Brain pericyte (primary cell): Measurements from ENCODE around the gene GNAO1.

ENCODE experiments used
- DNase-seq: peaks from one replicate; pipeline ENCODE4 v3.0.0-alpha.2; 2012; ENCODE audit warnings: low read depth, low spot score

GNAO1 gene

DNA sequence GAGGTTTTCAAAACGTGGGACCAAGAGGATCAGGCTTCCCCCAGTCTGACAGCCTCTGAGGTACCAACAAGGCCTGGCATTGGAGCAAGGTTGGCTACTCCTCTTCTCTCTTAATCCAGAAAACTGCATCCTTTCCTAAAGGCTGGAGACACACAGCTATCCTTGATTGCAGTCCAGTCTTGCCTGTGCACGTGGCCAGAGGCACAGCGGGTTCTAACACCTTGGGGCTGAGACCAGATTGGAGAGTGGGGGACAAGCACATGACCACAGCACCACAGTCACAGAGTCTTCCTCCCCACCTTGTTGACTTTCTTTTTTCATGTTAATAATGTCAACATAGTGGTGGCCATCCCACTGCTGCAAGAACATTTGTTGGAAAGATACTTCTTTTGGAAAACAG lies 46.9 kb downstream of the GNAO1 start:
- DNase-seq, result no peak

DNA sequence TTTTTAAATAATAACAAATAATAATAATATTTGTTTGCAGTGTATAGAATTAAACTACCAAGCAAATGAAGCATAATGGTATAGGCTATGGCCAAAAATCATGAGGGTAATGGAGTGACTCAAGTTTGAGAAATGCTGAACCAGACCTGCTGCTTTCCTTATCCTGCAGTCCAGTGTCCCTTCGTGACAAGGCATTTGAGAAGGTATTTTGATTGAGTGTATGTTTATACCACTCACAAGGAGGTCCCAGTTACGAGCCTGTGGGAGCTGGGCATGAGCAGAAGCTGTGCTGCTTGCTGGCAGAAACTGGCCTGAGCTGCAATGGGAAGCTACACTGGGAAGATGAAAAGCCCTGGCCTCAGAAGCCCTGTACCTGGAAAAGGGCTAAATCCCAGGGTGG lies 50.3 kb downstream of the GNAO1 start:
- no peak for DNase-seq

DNA sequence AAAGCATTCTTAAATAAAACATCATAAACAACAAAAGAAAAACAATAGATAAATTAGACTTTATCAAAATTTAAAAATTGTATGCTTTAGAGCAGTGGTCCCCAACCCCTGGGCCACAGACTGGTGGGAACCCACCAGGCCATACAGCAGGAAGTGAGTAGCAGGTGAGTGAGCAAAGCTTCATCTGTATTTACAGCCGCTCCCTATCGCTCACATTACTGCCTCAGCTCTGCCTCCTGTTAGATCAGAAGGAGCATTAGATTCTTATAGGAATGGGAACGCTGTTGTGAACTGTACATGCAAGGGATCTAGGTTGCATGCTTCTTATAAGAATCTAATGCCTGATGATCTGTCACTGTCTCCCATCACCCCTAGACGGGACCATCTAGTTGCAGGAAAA lies 51.5 kb downstream of the GNAO1 start:
- DNase-seq, result no peak

DNA sequence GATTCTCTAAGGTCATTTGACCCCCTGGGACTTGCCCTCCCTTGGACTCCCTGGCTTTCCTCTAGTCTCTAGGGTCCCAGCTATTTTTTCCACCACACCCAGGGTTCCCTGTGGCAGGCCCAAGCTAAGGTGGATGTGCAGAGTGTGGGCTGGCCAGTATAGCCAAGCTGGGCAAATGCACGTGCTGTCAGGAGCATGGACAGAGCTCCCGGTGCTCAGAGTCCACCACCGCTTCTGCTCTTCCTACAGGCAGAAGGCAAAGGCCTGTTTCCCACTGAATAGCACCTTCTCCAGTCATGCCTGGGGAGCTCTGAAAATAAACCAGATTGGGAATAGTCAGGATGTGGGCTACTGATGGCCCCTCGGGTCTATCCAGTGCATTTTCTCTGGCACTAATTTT lies 53.3 kb downstream of the GNAO1 start:
- DNase-seq, result no peak

DNA sequence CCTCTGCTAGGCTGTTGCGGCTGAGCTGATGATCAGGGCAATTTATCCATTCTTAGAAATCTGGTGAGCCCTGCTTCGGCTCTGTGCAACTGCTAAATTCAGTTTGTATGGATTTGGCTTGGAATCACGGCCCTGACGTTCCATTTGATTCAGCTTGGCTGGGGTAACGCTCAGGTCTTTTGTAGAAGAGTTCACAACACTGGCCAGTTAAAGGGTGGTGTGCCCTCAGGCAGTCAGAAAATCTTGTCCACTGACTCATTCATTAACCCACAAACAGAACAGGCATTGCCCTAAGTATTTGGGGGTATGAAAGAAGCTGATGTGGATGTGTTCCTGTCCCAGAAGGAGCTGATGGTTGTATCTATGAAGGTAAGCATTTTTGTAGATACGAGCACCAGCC lies 53.9 kb downstream of the GNAO1 start:
- no peak for DNase-seq

DNA sequence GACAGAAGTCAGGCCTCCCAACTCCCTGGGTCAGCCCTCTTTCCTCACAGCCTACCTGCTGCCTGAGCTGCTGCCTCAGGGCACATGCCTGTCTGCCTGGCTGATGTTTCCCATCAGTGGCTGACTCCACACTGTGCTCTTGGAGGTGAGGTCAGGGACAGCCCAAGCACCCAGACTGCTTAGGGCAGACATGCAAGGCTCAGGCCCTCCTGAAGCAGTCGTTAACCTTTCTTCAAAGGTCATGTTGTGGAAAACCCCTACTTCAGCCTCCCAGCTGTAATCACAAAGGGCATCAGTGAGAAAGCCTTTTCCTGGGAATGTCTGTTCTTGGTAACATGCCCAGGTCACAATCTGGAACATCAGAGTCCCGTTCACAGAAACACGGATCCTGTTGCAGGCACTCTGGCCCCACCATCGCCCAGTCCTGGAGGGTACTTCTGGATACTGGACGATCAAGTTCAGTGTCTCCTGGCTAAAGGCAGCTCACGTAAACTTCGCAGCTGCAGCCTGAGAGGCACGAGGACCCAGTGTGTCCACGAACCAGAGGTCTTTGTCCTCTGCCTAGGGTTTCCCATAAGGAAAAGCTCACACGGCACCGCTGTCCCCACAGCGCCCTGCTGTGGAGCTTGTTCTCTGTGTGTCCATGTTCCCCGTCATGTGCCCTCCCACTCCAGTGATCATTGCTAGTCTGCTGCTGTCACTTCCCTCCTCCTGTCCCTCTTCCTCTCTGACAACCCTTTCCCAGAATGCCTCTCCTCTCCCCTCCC lies 54.9 kb downstream of the GNAO1 start:
- DNase-seq, result peak; percentile 59

DNA sequence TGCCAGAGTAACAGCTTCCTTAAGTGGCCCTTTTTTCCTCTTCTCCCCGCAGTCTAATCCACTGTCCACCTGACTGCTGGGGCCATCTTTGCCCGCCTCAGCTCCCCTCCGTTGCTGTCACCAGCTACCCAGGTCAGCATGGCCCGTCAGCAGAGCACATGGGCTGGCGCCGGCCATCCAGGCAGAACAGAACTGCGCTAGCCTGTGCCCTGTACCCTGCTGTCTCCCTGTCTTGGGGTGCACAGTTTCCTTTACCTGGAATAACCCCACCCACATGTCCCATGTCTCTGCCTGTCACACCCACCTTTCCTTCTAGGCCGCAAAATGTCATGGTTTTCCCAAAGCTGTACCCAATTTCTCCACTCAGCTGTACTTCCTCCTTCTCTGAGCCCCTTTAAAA lies 55.7 kb downstream of the GNAO1 start:
- DNase-seq, result no peak

DNA sequence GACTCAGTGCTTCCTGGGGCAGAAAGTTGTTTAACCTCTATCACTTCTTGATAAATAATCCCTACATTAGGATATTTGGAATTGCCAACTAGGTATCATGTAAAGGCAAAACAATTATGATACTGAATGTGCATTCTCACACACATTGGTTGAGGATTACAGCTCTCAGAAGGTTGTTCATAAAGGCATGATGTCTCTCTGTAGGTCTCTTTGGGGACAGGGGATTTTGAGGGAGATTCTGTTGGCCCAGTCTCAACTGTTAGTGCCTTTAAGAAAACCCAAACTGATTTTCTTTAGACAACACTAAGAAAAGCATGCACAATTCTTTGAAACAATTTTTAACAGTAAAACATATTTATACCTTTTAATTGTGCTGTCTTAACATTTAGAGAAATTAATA lies 56.5 kb downstream of the GNAO1 start:
- DNase-seq, result no peak

DNA sequence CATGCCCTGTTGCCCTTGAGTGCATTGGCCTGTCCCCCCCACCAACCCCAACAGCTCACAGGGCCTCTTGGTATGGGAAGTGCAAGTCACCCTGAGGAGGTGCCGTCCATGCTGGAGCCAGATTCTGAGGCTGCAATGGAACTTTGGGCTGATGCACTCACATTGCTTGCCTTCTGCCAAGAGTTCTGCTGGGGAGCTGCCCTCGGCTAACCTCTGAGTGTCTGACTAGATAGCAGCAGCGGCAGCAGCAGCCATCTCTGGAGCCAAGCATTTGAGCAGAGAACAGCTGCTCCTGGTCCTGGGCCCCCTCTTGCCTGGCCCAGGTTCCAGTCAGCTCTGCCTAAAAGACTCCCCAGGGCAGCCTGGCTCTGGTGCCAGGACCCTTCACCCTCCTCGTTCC lies 61.5 kb downstream of the GNAO1 start:
- no peak for DNase-seq

DNA sequence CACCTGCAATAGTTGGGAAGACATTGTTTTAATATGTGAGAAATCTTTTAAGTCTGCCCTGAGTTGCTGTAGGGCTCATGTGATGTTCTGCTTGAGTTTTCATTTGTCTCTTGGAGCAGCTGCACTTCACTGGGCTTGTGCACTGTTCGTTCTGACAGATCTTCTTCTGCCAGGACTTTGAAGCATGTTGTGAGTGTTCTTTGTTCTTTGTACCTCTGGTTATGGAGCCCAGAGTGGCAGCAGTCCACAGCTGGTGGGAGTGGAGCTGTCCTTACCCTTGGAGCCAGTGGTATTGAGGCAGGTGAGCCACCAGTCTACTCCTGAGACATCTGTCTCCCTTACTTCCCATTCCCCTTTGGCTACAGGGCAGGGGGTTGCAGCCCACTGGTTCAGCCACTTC lies 64.6 kb downstream of the GNAO1 start:
- DNase-seq, result no peak

DNA sequence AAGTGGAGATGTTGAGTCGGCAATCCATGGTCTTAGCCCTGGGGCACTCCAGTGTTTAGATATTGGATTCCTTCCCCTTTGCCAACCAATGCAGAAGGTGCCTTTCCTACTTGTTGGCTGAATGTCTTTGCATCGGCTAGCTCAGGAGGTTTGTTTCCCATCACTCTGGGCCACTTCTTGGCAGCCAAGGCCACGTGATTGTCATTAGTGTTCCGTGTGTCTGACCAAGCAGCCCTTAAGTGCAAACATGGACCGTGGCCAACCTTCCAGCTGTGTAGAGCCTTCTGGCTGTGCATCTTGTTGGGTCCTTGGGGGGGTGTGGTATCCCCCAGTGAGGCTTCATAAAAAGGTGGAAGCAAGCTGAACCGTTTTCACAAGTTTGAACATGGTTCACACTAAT lies 66.0 kb downstream of the GNAO1 start:
- DNase-seq, result no peak

DNA sequence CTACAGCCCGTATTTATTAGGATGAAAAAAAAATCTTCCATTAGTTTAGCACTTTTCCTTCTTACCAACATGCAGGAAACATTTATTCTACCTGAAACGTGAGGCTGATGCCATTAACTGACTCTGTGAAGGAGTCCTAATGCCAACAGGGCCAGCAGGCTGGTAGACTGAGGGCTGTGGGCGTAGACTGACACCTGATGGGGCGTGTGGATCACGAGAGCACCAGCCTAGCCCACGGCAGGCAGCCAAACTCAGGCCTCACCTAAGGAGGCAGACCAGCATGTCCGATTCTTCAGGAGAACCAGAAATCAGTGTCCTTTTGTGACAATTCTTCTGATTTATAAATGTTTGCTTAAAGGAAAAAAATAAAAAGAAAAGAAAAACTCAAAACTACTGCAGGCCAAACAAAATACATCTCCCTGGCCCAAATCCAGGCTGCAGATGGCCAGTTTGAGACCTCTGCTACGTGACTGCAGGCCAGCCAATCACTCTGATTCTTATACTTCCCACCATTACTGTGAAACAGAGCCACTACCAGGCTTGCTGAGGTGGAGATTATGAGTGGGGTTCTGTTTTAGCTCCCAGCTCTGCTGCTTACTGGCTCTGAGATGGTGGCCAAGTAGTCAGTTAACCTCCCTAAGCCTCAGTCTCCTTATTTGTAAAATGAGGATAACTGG lies 66.5 kb downstream of the GNAO1 start:
- no peak for DNase-seq

DNA sequence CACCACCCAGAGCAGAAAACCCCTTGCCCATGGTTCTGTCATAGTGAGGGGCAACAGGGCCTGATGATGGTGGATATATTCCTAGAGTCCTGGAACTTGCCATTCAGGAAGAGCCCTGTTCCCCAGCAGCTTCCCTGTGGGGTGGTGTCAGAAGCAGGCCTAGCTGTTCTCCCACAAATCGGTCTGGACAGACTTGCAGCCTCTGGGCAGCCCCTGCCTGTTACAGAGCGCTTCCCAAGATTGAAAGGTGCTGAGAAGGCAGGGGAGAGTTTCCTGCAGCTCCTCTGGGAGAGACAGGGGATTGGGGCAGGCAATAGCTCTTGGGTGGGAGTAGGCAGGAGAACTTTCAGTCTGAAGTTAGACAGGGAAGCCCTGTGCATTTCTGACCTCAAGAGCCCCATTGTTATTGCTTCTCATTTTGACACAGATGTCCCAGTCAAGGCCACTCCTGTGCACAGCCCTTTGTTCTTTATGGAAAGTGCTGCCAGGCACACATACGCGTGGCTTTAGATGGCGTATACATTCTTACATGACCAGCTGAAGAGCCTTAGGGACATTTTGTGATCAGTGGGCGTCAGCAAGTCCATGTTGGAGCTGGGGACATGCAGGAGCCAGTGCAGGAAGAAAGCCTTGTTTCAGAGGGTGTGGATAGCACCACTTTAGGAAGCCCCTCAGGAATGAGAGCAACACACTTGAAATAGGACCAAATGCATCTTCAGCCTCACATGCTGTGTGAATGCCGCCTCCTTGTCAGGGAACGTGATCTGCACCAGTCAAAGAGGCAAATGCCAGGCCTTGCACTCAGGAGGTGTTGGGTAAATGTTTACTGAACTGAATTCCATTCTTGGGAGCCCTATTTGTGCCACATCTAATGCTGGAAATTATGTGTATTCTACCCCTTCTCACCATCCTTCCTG lies 67.5 kb downstream of the GNAO1 start:
- no peak for DNase-seq

DNA sequence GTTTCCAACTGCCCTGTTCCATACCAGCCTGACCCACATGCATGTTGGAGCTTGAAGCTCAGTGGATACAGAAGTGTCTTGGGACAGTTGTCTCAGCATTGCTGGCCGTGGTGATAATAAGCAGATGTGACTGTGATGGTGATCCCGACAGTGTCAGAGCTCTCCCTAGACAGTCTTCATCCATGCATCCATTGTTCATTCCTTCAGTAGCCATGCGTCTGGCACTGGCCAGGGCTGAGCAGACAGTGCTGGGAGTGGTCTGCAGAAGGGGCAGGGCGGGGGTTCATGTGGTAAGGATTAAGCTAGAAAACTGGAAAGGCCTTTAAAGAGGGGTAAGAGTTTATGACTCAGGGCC lies 68.1 kb downstream of the GNAO1 start:
- DNase-seq, result no peak

DNA sequence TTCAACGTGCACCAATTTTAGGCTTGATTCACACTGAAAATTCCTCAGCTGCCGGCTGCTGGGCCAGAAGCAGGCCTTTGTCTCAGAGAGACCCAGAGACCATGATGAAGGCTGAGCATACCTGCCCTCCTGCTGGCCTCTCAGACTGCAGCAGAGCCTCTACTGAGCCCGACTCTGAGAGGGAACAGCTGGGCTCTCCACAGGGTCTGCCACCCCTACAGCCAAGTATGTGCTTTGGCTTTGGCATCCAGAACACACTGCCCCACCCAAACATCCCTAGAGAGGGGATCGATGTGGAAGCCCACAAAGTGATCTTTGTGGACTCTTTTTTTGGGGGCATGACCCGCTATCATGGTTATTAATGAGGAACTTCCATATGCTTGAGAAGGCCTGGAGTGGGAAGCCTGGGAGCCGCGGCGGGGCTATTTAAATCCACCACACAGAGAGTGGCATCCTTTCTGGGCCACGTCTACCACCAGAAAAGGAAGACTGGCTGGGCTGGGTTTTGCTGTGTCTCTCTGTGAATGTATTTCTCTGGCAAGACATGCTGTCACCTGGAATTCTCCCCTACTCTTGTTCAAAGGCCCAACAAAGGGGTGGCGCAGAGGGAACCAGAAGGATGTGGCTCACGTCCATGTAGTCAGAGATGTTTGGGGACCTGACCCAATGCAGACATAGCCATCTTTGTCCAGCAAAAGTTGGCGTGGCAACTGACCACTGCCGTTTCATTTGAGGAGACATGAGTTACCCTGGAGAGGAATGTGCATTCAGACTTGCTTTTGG lies 69.3 kb downstream of the GNAO1 start:
- no peak for DNase-seq

DNA sequence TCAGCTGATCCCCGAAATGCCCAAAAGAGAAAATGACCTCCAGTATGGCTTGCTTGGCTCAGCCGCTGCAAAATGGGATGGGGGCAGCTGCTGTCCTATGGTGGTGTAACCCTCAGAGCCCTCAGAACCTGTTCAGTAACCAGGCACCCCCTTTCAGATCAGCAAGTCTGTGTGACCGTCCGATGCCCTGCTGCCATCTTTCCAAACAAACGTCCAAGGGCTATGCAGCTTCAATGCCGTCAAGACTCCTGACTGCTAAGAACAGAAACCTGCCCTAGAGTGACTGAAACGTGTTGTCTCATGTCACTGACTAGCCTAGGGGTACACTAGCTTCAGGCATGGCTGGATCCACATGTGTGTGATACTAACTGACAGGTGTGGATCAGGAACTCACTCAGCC lies 70.4 kb downstream of the GNAO1 start:
- DNase-seq, result no peak

DNA sequence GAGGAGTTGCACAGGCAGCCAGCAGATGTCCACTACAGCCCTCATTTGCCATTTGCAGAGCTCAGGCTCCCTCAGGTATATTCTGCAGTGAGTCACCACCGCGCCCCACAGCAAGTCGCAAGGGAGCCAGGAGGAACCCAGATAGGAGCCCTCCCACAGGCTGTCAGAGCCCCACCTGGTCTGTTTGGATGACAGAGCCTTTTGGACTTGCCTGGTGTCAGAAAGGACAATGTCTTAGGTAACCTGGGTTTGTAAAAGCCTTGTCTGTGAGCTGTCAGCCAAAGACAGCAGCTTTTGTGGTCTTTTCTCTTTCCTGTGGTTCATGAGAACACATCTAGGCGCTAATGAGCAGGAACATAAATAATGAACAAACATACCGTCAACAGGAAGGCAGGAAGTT lies 70.9 kb downstream of the GNAO1 start:
- DNase-seq, result no peak

DNA sequence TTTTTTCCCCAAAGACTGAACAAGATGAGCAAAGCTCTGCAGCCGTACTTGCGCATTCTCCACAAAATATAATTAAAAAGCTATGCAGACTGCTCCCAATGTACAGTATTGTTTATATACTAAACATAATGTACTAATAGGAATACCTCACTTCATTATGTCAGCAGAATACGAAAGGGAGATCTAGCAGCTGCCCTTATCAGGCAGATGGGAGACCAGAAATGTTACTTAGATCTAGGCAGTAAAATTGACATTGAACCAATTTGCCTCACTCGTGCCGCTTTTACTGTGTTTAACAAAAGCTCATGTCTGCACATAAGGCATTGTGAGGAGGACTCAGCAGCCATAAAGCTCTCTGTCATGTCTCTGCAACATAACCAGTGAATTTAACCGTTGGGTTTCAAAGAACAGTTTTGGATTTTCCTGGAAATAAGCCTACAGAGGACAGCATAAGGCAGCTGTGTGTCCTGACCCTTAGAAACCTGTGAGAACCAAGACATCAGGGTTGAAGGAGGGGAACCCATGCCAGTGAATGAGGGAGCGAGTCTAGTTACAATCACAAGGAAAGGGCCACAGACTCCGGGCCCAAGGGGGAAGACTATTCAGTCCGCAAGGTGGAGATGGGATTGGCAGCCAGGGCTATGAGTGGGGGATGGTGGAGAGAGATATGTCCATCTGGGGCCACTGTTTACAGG lies 71.4 kb downstream of the GNAO1 start:
- DNase-seq, result no peak

DNA sequence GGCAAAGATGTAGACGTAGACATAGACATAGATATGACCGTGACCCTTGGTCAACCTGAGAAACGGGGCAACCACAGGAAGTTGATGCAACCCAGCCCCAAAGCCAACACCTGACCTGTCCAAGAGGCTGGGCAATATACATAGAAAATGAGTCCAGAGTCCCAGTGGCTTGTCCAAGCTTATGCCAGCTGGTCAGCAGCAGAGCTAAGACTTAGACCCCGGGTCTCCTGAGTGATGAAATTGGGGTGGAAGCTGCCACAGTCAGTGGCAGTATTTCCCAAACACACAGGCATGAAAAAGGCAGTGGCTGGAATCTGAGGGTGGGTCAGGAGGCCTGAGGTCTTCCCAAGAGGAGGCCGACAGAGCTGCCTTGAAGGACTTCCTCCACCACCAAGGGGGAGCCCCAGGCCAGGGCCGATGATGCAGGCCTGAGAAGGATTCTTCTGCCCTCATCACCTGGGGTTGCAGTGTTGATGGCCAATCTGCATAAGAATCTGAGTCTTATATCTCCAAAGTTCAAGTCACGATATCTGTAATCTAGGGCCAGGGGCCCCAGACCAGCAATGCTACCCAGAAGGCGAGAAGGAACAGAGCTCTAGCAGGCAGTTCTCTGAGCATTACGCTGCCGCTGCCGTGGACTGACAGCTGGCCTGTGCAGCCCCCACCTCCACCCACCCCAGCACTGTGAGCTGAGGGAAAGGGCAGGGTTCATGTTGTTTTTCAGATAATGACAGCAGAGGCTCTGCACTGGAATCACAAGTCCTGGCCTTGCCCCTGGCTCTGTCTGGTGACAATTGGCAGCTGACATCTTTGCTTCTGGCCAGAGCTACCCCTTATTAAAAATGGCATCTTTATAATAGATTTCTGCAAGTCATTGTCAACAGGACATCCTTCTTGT lies 72.7 kb downstream of the GNAO1 start:
- no peak for DNase-seq

DNA sequence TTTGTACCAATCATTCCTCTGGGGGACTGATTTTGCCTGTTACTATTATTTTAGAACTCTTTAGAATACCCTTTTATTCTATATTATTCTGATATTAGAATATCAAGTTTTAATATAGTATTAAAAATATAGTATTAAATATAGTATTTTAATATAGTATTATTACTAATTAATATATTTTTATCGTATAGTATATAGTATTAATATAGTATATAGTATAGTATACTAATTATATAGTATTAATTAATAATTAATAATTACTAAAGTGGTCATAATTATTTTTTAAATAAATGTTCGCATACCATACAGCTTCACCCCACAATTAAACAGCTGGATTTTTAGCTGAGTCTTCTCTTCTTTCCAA lies 73.3 kb downstream of the GNAO1 start:
- no peak for DNase-seq
